T-helper 17 cell (primary cell): Measurements from ENCODE around the gene BICC1. TPM values are rescaled to one million over a fixed set of nuclear protein-coding genes. Genes with fewer than 3 reads are reported as not detected.
A peak's percentile ranks its signal among the peaks of the same experiment; 100 is the strongest.

Experiments
- ATAC-seq: fragments of 150-1000 bp; cut with Tn5 transposase; 2 replicates; pipeline ENCODE4 v1.10.0; 2021; ENCODE audit warnings: mild to moderate bottlenecking, moderate library complexity
- DNase-seq, 3 donors: peaks; one replicate each; pipeline versions ENCODE4 v3.0.0 to v3.0.0-alpha.2; 2020 to 2021
- H3K9me3 ChIP-seq: one replicate; pipeline ENCODE4 v1.7.0; 2013; ENCODE audit warnings: low read length, mild to moderate bottlenecking; ENCODE audit not compliant: control insufficient read depth, poor library complexity, severe bottlenecking
- H3K27ac Mint-ChIP-seq: one replicate; pipeline ENCODE4 v1.8.0; 2022; ENCODE audit warnings: mild to moderate bottlenecking, moderate library complexity, mixed read lengths
- H3K27me3 Mint-ChIP-seq: one replicate; pipeline ENCODE4 v1.8.0; 2022; ENCODE audit warnings: mixed read lengths
- H3K36me3 Mint-ChIP-seq: one replicate; pipeline ENCODE4 v1.8.0; 2022; ENCODE audit warnings: low read depth, mixed read lengths
- H3K4me1 Mint-ChIP-seq: one replicate; pipeline ENCODE4 v1.8.0; 2022; ENCODE audit warnings: mild to moderate bottlenecking, mixed read lengths
- H3K4me3 Mint-ChIP-seq: one replicate; pipeline ENCODE4 v1.8.0; 2022; ENCODE audit warnings: mild to moderate bottlenecking, moderate library complexity, mixed read lengths
- total RNA-seq, 4 donors: library from RNA in 2 of 4; stranded (reverse) in 2 of 4; gene quantifications; one replicate each; pipeline ENCODE4 v1.2.3 and lab custom pipeline; 2022 to 2026

BICC1 gene
- total RNA-seq, 2 donors from 2014 or later = not detected

DNA sequence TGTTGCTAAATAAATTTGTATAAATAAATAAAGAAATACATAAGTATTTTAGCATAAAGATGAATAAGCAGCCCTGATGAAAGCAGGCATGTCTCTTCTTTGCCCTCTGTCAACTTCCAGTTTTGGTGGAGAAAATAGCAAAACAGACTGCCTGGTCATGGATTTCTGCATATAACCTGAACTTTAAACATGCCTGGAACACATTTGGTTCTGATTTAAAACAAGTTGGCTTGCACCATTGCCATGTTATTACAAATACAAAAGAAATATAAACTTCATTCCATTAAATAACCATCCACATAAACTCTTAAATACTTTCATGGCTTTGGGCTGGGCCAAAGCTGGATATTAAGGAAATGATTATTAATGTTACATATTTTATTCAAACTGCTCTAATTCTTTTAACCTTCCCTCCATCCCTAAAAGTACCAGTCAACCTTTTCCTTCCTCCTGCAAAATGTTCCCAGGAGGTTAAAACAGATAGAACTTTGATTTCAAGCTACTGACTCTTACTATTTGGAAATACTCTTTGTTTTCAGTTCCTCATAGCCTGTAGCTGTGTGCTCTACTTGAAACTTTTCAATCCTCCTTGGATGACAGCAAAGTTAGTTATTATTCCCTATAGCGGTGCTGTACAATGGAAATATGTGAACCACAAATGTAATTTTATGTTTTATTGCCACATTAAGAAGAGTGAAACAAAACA, 96.3 kb downstream of the BICC1 start:
- no peaks in the 10 kb centered on the region for H3K9me3 ChIP-seq
- DNase-seq (no peak), ATAC-seq (no peak)
- Mint-ChIP-seq H3K36me3 (no peaks in the 10 kb centered on the region), H3K4me3 (no peak overlapping the region), H3K27ac (no peak overlapping the region), H3K27me3 (no peaks in the 10 kb centered on the region), H3K4me1 (no peaks in the 10 kb centered on the region)

- no peaks in the 10 kb centered on the region for H3K9me3 ChIP-seq
- Mint-ChIP-seq H3K27ac (no peak overlapping the region), H3K4me1 (no peaks in the 10 kb centered on the region), H3K36me3 (no peaks in the 10 kb centered on the region), H3K27me3 (no peaks in the 10 kb centered on the region), H3K4me3 (no peak overlapping the region)
- ATAC-seq (no peak), DNase-seq (no peak)
Measured at GRCh38 chr10:58609532-58610150, 97.0 kb downstream of the BICC1 start.

- H3K9me3 ChIP-seq = no peaks in the 10 kb centered on the region
- ATAC-seq (no peak), DNase-seq (no peak)
- H3K36me3 Mint-ChIP-seq = no peaks in the 10 kb centered on the region
- no peaks in the 10 kb centered on the region for H3K27me3 Mint-ChIP-seq
- no peak overlapping the region for H3K4me3 Mint-ChIP-seq
- H3K4me1 Mint-ChIP-seq = no peaks in the 10 kb centered on the region
- H3K27ac Mint-ChIP-seq = no peak overlapping the region
Measured at GRCh38 chr10:58615237-58615935, 102.7 kb downstream of the BICC1 start.

- no peak for ATAC-seq
- Mint-ChIP-seq H3K36me3 (no peaks in the 10 kb centered on the region), H3K27ac (no peak overlapping the region), H3K27me3 (no peaks in the 10 kb centered on the region), H3K4me1 (no peaks in the 10 kb centered on the region), H3K4me3 (no peak overlapping the region)
- DNase-seq = no peak
- H3K9me3 ChIP-seq = no peaks in the 10 kb centered on the region
Measured at GRCh38 chr10:58618158-58618676, 105.5 kb downstream of the BICC1 start.

DNA sequence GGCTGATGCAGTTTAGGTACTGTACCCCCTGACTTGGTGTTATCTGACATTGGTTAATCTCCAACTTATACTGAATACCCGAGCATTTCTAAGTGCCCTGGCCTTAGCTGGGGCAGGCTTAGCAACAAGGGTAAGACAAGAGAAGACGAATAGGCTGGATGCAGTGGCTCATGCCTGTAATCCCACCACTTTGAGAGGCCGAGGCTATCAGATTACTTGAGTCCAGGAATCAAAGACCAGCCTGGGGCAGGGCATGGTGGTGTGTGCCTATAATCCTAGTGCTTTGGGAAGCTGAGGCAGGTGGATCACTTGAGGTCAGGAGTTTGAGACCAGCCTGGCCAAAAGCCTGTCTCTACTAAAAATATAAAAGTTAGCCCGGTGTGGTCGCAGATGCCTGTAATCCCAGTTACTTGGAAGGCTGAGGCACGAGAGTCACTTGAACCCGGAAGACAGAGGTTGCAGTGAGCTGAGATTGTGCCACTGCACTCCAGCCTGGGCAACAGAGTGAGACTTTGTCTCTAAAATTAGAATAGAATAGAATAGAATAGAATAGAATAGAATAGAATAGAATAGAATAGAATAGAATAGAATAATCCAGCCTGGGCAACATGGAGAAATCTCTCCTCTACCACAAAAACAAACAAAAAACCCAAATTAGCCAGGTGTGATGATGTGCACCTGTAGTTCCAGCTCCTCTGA, 108.9 kb downstream of the BICC1 start:
- no peak for ATAC-seq
- no peak overlapping the region for H3K4me3 Mint-ChIP-seq
- no peaks in the 10 kb centered on the region for H3K9me3 ChIP-seq
- no peaks in the 10 kb centered on the region for H3K4me1 Mint-ChIP-seq
- H3K27me3 Mint-ChIP-seq = no peaks in the 10 kb centered on the region
- no peak overlapping the region for H3K27ac Mint-ChIP-seq
- no peaks in the 10 kb centered on the region for H3K36me3 Mint-ChIP-seq
- no peak for DNase-seq

- H3K27ac Mint-ChIP-seq = no peak overlapping the region
- H3K9me3 ChIP-seq = no peaks in the 10 kb centered on the region
- H3K36me3 Mint-ChIP-seq = no peaks in the 10 kb centered on the region
- no peak for ATAC-seq
- no peak for DNase-seq
- no peaks in the 10 kb centered on the region for H3K27me3 Mint-ChIP-seq
- H3K4me3 Mint-ChIP-seq = no peak overlapping the region
- no peaks in the 10 kb centered on the region for H3K4me1 Mint-ChIP-seq
Measured at GRCh38 chr10:58622246-58622645, 109.6 kb downstream of the BICC1 start.

- H3K4me1 Mint-ChIP-seq = no peaks in the 10 kb centered on the region
- ATAC-seq = no peak
- H3K9me3 ChIP-seq = no peaks in the 10 kb centered on the region
- H3K36me3 Mint-ChIP-seq = no peaks in the 10 kb centered on the region
- H3K27ac Mint-ChIP-seq = no peak overlapping the region
- H3K4me3 Mint-ChIP-seq = no peak overlapping the region
- no peak for DNase-seq
- H3K27me3 Mint-ChIP-seq = no peaks in the 10 kb centered on the region
Measured at GRCh38 chr10:58625070-58625469, 112.4 kb downstream of the BICC1 start.

- Mint-ChIP-seq H3K4me1 (no peaks in the 10 kb centered on the region), H3K27ac (no peak overlapping the region), H3K27me3 (no peaks in the 10 kb centered on the region), H3K4me3 (no peak overlapping the region), H3K36me3 (no peaks in the 10 kb centered on the region)
- DNase-seq (no peak), ATAC-seq (no peak)
- no peaks in the 10 kb centered on the region for H3K9me3 ChIP-seq
Measured at GRCh38 chr10:58627392-58627791, 114.7 kb downstream of the BICC1 start.

DNA sequence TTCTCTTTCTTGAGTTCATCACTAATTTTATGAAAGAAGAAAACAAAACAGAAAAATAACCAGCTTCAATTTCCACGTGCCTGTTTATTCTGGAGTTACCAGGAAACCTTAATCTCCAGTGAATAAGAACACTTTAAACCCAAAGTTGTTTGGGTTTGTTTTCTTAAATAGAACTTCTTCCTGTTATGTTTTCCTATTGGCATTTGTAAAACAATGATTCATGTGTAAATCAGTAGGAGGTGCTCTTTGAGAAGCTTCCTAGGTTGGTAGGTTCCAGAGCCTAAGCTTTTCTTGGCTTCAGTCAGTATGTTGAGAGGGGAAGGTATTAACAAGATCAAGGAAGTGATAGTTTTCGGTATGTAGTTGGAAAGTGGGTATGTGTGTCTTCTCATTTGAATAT, 119.0 kb downstream of the BICC1 start:
- ATAC-seq (no peak), DNase-seq (no peak)
- no peaks in the 10 kb centered on the region for H3K9me3 ChIP-seq
- Mint-ChIP-seq H3K36me3 (no peaks in the 10 kb centered on the region), H3K27ac (no peak overlapping the region), H3K4me1 (no peaks in the 10 kb centered on the region), H3K4me3 (no peak overlapping the region), H3K27me3 (peaks cover 10% of the 10 kb centered on the region)

DNA sequence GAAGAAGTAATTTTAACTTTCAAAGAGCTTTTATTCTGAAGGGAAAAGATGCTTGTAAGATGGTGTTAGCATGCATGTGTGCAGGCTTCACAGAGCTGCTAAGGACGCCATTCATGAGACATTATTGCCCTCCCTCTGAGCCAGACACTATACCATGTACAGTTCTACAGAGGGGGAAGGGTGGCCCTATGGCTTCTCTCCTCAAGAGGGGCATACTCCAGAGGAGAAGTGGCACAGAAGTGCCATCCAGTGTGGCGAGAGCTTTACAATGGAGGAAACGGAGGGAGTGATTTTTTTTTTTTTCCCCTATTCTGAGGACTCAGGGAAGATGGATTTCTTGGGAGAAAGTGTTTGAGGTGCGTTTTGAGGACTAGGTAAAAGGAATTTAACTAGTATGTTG, 119.5 kb downstream of the BICC1 start:
- no peaks in the 10 kb centered on the region for H3K4me1 Mint-ChIP-seq
- H3K27me3 Mint-ChIP-seq = peaks cover 13% of the 10 kb centered on the region
- H3K4me3 Mint-ChIP-seq = no peak overlapping the region
- H3K27ac Mint-ChIP-seq = no peak overlapping the region
- no peaks in the 10 kb centered on the region for H3K9me3 ChIP-seq
- no peak for DNase-seq
- ATAC-seq = no peak
- H3K36me3 Mint-ChIP-seq = no peaks in the 10 kb centered on the region

GRCh38 chr10:58637352-58637751, 124.7 kb downstream of the BICC1 start:
- Mint-ChIP-seq H3K27me3 (peaks cover 30% of the 10 kb centered on the region), H3K4me1 (no peaks in the 10 kb centered on the region), H3K4me3 (no peak overlapping the region), H3K27ac (no peak overlapping the region), H3K36me3 (no peaks in the 10 kb centered on the region)
- DNase-seq = no peak
- H3K9me3 ChIP-seq = no peaks in the 10 kb centered on the region
- ATAC-seq = no peak

DNA sequence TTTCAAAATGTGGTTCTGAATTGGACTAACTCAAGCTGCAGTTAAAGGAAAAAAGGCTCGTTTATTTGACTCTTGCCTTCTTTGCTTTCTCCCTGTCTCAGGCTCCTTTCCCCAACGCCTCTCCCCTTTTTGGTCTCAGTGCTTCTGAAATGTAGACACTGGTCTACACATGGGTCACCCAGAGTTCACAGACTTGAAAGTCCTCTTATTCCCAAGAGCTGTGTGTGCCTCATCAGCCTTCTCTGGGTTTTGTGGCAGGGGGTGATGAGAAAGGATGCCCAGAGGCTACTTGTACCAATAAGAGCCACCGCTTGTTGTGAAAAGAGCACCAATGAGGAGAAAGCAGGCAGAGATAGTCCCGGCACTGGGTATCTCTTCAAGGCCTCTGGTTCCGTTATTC, 125.7 kb downstream of the BICC1 start:
- Mint-ChIP-seq H3K4me3 (no peak overlapping the region), H3K27me3 (peaks cover 32% of the 10 kb centered on the region), H3K4me1 (no peaks in the 10 kb centered on the region), H3K36me3 (no peaks in the 10 kb centered on the region), H3K27ac (no peak overlapping the region)
- DNase-seq (no peak), ATAC-seq (no peak)
- H3K9me3 ChIP-seq = no peaks in the 10 kb centered on the region

DNA sequence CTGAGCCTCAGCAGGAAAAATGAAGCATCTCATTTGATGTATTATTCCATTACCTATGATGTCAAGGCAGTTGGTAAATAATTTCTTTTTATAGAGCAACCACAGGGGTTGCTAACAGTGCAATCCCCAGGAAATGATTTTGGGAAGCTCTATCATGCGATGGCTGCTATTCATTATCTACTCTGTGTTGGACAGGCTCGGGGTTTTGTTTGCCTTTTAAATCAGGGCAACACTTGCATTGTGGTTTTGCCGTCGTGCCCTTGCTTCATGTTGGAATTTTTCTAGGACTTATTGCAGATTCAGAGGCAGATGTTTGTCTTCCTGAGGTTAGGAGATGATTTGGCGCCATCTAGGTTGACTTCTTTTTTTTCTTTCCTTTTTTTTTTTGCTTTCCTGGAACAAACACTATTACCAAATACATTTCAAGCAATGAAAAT, 128.4 kb downstream of the BICC1 start:
- Mint-ChIP-seq H3K27ac (no peak overlapping the region), H3K36me3 (no peaks in the 10 kb centered on the region), H3K4me3 (peak overlapping the region; percentile 25), H3K27me3 (peaks cover 25% of the 10 kb centered on the region), H3K4me1 (no peaks in the 10 kb centered on the region)
- no peak for ATAC-seq
- DNase-seq = no peak
- H3K9me3 ChIP-seq = no peaks in the 10 kb centered on the region
